IPS DF 19.7 (cell line): ENCODE measurements around the gene CACNA2D1.

Experiments used
- DNase-seq: peaks from one replicate; pipeline ENCODE4 v3.0.0-alpha.2; 2013; ENCODE audit warnings: low read depth, low spot score

Gene CACNA2D1

DNA sequence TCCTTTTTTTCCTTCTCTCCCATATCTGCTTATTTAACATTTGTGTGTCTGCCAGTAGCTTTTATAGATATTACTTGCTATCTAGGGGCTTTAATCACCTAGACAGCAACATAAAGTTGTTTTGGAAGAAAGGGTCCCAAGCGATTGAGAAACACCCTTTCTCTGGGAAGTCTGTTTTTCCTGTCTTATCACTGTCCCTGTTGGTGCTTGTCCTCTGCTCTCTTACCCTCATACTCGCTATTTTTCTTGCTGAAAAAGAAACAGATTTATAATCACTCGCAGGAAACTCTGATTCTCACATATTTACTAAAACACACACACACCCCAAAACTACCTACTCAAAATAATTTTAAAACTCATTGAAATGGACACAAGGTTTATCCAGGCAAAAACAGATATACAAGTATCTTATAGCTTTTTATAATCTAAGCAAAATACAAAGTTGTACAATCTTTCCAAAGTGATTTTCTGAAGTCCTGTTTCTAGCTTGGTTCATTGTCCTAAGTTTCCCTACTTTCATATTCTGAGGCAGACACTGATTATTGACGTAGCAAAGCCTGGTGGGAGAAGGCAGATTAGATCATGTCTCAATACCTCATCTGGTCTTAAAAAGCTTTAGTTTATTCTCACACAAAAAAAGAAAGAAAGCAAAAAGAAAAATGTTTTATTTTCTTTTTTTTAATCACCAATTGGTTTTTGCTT lies 157.3 kb downstream of the CACNA2D1 start:
- no peak for DNase-seq

DNA sequence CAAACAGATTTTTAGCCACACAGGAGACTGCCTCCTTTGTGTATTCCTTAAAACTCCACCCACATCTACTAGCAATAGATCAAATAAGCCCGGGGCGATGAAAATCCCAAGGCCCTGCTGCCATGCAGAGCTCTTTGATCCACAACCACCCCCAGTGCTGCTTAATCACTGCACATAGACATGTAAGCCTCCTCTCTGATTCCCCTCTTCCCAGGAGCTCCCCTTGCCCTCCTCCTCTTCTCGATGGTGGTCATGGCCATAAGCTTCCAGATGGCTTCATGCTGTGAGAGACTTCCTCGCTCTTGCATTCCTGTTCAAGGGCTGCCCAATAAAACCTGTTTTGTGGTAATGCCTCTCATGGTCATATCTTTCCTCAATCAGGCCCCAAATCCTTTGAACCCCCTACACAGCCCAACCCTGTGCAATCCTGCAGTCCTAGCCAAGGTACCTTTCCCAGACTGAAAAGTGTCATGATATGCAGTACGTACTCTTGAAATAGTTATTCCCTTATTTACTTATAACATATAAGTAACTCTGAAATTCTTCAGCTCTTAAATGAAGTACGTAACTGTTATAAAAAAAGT lies 158.5 kb downstream of the CACNA2D1 start:
- DNase-seq = peak; percentile 67

DNA sequence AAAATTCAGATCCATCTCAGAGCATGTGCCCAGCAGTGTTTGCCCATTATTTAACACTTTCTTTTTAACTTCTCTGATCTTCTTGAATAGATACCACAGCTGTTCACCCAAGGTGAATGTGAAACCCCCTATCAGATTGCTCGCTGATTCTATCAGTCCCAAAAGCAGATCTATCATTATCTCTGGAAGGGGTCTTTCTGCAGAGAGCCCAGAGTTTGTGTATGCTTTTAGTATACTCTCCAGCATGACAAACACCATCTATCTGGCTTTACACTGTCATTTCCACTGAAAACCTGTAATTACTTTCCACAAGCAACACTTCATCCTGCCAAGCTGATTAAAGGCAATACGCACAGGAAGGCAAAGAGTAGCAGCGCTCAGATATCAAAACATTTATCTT lies 168.2 kb downstream of the CACNA2D1 start:
- no peak for DNase-seq

DNA sequence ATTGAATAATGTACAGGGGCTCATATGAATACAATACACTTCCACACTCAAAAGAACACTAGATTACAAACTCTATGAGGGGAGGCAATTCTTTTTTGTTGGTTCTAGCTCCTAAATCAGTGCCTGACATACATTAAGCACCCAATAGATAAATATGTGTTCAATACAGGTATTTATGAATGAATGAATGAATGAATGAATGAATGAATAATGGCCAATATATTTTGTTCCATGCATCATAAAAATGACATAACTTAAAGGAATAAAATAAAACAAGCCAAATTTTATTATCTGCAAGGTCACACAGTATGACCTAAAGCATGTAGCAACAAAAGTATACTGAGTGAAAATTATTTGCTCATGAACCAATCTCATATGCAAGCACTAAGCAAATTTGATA lies 168.9 kb downstream of the CACNA2D1 start:
- DNase-seq = no peak

DNA sequence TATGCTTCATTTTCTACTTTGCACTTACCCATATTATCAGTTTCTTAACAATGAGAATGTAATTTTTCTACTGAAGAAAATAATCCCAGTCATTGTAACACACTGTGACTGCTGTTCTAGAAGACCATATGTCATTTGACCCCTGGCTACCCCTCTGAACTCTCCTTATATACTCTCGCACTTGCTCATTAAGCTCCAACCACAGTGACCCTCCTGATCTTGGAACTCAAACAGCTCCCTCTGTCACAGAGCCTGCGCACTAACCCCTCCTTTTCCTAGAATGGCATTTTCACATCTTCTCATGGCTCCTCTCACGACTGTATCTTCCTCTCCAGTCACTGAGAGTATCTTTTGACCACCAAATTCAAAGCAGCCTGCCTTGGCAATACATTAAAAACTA lies 169.7 kb downstream of the CACNA2D1 start:
- DNase-seq = no peak

DNA sequence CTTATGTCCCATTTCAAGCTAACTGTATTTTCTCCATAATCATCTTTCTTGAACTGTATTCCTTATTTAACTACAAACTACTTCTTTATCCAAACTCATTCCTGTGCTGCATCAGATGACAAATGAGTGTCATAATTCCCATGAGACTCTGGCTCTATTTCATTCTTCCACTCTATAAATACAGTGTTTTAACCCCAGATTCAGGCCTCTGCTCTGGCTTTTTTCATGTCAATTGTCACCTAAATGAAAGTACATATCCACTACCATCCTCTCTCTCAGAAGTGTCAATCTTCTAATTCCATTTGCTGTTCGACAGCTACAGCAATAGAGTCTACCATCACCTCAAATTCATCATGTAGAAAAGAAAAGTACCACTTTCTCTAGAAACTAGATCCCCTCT lies 172.7 kb downstream of the CACNA2D1 start:
- DNase-seq = no peak

DNA sequence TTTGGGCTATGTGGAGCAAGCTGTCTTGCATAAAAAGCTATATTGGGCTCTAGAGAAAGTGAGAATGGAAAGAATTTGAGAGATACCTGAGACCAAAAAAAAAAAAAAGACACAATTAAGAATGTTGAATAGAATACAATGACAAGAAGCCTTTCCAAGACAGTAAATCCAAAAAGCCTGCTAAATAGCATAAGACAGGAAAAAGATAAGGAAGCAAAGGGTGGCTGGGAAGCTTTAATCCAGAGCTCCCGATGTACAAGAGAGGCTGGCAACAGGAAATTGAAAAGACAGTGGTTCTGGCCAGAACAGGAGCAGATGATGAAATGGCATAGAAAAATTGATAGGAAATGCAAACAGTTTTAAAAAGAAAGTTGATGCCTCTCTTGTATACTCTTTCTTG lies 174.9 kb downstream of the CACNA2D1 start:
- DNase-seq = no peak

DNA sequence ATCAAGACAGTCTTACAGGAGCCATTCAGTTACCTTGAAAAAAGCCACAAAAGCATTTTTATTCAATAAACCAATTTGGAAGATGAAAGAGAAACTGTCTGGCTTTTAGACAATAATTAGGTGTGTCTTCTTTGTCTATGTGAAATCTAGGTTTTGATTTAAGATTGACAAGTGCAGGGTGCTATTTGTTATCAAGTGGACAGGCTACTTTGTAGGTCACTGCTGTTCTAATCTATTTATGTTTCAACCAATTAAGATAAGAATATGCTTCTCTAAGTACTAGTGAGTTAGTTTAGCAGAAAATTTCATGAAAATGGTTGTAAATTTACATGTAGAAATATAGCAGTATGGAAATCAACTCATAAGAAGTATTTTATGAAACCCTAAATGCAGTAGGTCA lies 177.5 kb downstream of the CACNA2D1 start:
- no peak for DNase-seq

DNA sequence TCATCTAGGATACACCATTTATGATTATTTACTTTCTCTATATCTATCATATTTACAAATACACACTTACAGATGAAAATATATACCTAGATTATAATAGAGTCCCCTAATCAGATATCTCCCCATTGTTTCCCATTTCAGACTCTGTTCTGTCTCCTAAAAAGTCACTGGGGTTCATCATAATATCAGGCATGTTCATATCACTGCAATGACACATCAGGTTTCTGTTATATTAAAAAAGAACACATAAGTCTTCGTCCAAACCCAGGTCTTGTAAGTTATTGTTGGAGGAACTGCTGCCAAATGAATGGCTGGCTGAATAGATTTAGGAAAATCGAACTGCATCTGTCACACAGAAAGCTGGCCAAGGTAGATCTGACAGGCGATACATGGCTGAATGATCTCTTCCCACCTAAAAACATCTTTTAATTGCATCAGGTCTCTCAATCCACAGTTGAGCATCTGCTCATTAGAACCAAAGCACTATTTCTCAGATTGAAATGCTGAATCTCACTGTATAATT lies 178.7 kb downstream of the CACNA2D1 start:
- DNase-seq = no peak

DNA sequence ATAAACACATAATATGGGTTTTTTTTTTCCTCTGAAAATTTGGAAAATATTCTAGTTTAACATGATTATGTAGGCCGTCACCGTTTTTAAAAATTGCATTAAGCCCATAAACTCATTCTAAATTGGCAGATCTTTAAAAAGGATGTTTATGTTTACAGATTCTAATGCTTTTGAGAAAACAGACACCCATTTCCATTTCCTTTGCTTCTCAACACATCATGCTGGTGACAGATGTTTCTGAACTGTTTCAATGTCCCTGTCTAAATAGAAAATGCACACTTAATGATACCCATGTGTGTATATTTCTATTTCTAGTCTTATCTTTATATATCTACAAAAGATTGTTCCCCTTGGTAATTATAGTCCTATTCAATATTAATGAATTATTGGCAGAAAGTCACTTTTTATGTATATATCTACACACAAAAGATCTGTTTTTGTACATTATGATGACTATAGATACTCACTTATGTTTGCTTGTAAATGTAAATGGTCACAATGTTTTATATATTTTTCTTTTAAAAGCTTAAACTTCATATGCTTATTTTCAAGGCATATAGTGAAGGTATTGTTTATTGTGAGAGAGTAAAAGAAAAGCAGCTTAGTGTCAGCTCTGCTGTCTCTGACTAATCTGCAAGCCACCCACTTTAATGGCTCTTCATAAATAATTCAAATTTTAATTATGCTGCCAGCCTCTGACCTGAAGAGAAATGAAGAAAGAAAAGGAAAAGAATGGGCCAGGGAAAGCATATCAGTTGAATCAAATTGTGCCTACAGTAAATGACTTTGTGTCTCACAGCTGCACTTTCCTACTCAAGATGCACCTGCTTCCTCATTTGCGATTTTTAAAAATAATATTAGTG lies 179.4 kb downstream of the CACNA2D1 start:
- DNase-seq = no peak

DNA sequence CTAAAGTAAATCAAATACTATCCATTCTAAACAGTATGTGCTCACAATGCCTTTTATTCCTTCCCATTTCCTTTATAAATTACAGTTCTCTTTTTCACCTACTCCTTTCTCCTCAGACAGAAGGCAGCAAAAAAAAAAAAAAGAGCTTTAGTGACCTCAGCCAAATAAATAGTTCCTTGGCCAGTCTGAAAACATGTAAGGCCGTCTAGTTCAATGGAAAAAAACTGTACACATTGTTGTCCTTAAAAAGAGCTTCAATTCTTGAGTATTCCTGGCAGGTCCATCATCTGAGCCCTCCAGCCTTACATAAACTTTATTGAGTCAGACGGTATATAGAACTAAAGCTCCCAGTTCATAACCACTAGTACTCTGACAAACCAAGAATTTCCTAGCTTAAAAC lies 185.4 kb downstream of the CACNA2D1 start:
- no peak for DNase-seq

DNA sequence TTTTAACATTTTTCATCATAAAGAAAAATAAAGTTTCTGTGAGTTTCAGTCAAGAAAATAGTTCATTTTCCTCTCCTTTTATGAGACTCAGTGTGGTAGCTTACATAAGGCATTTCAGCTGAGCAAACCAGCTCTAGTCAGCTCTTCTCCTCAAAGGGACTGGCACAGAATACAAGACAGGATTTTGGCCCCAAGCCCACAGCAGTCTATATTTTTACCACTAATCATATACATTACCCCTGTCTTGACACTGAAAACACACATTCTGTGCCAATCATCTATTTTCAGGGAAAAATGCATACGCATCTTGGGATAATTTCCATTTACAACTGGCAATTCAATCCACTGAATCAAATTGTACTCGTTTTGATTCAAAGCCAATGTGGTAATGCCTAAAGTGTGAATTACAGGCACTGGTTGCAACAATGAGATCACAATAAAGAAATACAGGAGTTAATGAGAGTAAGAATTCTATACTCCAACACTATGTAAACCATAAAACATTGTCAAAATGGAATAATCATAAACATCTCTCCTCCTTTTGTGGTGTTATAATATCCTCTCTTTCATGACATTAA lies 186.4 kb downstream of the CACNA2D1 start:
- DNase-seq = no peak

DNA sequence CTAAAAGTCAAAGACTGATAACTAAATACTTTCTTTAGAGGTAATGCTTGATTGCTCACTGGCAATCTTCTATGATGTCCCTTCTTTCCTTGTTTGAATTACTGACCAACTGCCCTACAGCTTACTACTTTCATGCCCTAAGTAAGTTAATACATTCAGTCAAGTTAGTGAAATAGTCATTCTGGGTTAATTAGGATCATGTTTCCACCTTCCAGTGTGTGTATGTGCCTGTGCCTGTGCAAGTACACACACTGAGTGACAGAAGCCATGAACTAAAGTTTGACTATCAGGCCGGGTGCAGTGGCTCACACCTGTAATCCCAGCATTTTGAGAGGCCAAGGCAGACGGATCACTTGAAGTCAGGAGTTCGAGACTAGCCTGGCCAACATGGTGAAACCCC lies 187.9 kb downstream of the CACNA2D1 start:
- DNase-seq = no peak

DNA sequence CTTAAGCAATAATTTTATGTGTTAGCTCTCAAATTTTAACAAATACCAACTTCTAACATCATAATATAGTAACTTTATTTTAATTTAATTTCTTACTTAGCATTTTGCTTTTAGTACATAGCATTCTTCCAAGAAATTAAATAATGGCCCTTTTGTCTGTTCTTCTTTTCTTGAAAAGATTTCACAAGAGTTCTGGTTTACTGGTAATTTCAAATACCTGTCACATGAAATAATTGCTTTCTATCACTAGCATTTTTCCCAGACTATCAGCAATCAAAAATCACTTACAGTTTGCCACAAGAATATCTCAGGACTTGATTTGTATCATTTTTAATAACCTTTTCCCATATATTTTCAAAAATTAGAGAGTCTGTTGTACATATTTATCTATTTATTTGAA lies 193.0 kb downstream of the CACNA2D1 start:
- no peak for DNase-seq

DNA sequence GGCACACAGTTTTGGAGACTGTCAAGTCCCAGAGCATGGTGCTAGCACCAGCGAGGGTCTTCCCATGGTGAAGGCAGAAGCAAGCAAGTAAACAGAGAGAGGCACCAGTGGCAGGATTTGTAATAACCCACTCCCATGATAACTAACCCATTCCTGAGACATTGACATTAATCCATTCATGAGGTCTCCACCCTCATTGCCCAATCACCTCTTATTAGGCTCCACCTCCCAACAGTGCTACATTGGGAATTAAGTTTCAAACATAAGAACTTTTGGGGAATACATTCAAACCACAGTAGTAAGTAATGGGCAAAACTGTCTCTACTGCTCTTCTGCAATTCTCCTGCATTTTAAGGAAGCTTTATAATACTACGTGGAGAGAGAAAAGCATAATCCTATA lies 193.6 kb downstream of the CACNA2D1 start:
- DNase-seq = no peak

DNA sequence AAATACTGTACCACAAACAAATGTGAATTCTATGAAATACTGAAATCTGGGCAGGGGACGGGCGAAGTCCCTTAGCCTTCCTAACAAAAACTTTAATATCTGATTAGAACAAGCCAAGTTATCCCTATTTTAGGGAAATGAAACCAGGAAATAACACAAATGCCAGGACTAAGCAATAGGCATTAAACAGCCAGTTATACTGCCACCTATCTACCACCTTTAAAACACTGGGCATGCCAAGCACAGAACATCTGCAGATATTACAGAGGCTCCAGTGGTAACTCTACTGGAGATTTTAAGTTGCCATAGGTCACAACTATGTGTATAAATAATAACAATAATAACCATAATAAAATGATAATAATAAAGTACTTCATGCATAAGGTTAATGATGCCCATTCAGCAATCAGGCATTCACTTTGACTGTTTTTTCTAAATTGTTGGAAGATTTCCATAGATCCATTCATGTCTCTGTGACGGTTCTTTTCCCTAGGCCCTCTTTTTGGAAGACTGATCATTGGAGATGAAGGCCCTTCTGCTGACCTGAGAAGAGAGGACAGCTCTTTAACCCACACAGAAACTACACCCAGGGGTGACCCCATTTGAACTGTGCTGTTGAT lies 195.7 kb downstream of the CACNA2D1 start:
- DNase-seq = no peak

DNA sequence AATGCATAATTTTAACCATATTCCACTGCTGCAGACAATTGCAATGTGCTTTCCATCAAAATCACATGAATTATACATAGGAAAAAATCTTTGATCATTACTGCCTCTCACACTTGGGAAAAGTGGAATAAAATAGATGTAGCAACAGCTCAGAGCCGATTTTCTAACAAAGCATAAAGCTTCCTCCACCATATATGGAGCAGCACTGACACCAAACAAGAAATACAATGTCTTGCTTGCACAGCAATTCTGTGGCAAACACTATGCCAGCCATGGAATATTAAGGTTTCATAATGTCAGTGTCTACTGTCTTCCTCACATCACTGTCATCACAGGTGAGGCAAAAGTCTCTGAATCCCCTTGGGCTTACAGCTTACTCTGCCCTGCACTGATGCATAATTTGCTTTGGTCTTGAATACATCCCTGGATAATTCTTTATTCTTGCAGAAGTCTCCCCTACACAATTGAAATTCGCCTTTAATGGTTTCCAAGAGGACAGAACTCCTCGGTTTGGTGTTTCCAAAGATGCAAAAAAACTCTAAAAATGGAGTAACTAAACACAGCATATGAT lies 198.5 kb downstream of the CACNA2D1 start:
- no peak for DNase-seq

DNA sequence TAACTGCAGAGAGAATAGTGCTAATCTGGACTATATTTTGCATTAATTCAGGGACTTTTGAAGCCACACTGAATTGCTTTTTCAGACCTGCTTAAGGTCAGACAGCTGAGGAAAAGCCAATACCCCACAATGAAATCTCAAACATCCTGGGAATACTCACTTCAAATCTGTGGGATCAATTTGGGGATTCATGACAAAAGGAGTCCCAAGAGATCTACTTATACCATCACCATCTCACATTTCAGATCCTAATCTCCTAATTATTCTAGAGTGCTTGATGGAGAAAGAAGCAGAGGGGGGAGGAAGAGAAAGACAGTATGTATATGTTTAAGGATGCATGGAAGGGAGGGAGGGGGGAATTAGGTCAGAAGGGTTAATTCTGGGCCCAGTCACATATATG lies 202.2 kb downstream of the CACNA2D1 start:
- no peak for DNase-seq

DNA sequence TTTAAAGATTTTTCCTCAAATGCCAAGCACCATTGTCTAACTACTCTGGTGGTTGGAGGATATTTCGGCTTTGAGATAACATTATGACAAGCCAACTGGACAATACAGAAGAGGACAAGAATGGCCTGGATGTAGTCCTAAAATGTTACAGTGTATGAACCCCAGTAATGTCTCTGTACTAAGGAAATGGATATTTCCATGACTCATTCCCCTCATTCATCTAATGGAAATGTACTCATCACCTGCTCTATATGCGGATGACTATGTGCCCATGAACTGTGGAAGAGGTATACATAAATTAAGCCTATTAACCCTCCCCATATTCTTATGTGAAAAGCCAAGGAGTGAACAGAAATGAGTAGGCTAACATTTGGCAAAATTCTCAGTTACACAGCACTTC lies 207.9 kb downstream of the CACNA2D1 start:
- DNase-seq = no peak

DNA sequence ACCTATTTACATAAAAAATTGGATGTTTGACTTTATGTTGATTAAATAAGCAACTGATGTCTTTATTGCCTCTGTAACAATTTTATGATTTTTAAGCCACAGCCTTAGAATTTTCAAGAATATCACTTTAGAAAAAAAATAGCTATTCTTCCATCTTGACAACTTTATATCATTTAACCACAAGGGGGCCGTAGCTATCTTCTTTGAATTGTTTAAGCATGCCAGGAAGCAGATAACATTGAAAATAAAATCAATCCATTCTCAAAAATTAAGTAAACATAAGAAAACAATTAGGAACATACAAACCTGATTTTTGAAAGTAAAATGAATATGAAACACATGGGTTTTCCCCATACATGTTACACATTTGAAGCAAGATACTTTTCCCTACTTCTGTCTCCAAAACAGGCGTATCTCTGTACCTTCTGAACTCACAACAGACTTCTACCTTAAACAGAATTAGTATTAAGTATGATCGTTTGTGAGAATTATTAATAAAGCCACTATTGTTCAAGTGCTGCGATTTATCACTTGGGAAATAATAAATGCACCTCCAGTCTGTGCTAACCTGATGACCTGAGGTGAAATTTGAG lies 209.0 kb downstream of the CACNA2D1 start:
- DNase-seq = no peak
